Activated naive CD8-positive, alpha-beta T cell treated with anti-CD3 and anti-CD28 coated beads, Interleukin-2, amount 10 ng/mL, durations not matched to agents 7 days and 5 days (primary cell): ENCODE results near the gene COL4A4. TPM values are rescaled to one million over a fixed set of nuclear protein-coding genes. Genes with fewer than 3 reads are reported as not detected.

Experiments
- ATAC-seq: fragments of 150-1000 bp; cut with Tn5 transposase; one replicate; pipeline ENCODE4 v1.10.0; 2021; ENCODE audit warnings: low read depth, moderate library complexity
- POLR2A ChIA-PET: fragments of 350-600 bp; sonication (Branson Sonifier 250); formaldehyde crosslinking; loops from one replicate; lab custom pipeline; 2021; ENCODE audit warnings: antibody characterized with exemption; lab: Charles Lee
- DNase-seq: peaks from one replicate; pipeline ENCODE4 v3.0.0; 2021
- H3K27ac Mint-ChIP-seq: one replicate; pipeline ENCODE4 v1.8.0; 2022; ENCODE audit warnings: mild to moderate bottlenecking, mixed read lengths
- H3K27me3 Mint-ChIP-seq: one replicate; pipeline ENCODE4 v1.8.0; 2022; ENCODE audit warnings: mild to moderate bottlenecking, moderate library complexity, mixed read lengths
- H3K36me3 Mint-ChIP-seq: one replicate; pipeline ENCODE4 v1.8.0; 2021; ENCODE audit warnings: mild to moderate bottlenecking, mixed read lengths
- H3K4me1 Mint-ChIP-seq: one replicate; pipeline ENCODE4 v1.8.0; 2021; ENCODE audit warnings: mixed read lengths
- H3K4me3 Mint-ChIP-seq: one replicate; pipeline ENCODE4 v1.8.0; 2022; ENCODE audit warnings: mild to moderate bottlenecking, moderate library complexity, mixed read lengths
- H3K9me3 Mint-ChIP-seq: one replicate; pipeline ENCODE4 v1.8.0; 2021; ENCODE audit warnings: mixed read lengths
- total RNA-seq, 2 experiments: library from RNA; stranded (reverse); gene quantifications; one replicate each; pipeline ENCODE4 v1.2.3, GENCODE V29; 2021

COL4A4 gene
- total RNA-seq, 2 experiments from 2014 or later = not detected

DNA sequence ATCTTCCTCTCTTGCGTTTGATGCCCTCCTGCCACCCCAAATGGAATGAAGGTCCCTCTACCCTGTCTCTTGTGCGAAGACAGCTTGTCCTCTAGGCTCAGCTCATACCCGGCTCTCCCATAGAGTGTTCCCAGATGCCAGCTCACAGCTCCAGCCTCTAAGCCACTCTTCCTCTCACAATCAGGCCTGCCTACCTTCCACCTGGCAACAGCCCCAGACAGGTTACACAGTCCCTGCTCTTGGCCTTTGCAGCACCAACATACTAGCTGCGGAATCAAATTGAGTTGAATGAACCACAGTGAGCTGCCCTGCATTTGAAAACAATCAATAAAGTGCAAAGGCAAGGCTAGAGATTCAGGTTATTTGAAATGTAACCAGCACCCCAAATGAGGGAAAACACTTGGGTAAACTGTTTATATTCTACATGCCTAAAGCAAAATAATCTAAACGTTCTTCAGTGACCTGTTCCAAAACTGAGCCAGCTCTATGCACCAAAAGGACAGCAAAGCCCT is 105.1 kb downstream of the COL4A4 start:
- H3K36me3 Mint-ChIP-seq = no peaks in the 10 kb centered on the region
- DNase-seq (no peak), ATAC-seq (no peak)
- POLR2A ChIA-PET = no interaction called here
- no peaks in the 10 kb centered on the region for H3K27me3 Mint-ChIP-seq
- no peak overlapping the region for H3K27ac Mint-ChIP-seq
- H3K4me3 Mint-ChIP-seq = no peak overlapping the region
- H3K9me3 Mint-ChIP-seq = no peaks in the 10 kb centered on the region
- no peaks in the 10 kb centered on the region for H3K4me1 Mint-ChIP-seq

DNA sequence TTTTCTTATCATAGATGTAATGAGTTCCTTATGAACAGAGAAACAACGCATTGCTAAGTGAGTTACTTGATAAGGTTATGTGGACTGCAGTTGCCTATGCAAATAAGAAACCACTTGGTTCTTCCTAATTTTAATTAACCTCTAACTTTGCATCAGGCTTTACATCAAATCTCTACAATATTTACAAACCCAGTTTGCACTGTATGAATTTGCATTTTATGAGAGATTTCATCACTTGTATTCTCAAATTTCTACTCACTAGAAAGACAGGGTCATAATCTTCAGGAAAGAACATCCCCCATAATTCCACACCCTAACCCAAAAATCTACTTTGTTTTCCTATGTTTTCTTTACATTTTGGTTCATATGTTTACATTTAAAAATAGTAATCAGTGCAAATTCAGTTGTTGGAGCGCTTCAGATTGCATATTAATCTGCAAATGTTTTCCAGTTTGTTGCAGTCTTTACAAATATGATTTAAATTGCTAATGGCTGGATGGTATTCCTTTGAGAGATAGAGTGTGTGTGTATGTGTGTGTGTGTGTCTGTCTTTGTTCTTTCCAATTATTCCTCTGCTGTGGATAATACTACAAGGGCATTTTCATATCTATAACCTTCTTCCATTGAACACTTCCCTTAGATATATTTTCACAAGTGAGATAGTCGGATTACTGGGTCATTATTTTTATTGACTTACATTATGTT is 106.1 kb downstream of the COL4A4 start:
- Mint-ChIP-seq H3K4me1 (no peaks in the 10 kb centered on the region), H3K36me3 (no peaks in the 10 kb centered on the region), H3K27me3 (peaks cover 3% of the 10 kb centered on the region), H3K4me3 (no peak overlapping the region), H3K27ac (no peak overlapping the region), H3K9me3 (no peaks in the 10 kb centered on the region)
- POLR2A ChIA-PET = no interaction called here
- no peak for ATAC-seq
- no peak for DNase-seq

DNA sequence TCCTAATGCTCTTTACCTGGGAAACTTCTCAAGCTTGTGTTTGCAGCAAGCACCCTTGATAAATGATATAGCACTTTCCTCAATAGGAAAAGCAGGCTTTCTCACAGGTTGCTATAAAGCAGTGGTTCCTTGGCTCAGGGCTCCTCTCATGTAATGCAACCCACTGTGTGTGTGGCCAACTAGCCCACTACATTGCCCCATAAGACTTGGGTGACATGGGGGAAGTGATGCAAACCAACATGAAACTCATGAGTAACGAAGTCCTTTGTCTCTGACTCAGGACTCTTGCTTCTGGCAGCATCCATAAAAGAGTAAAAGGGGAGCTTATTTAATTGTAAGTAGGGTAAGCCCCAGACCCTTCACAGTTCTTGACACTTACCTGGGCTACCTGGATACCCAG is 106.9 kb downstream of the COL4A4 start:
- POLR2A ChIA-PET = no interaction called here
- ATAC-seq (no peak), DNase-seq (no peak)
- peaks cover 4% of the 10 kb centered on the region for H3K27me3 Mint-ChIP-seq
- no peak overlapping the region for H3K4me3 Mint-ChIP-seq
- no peaks in the 10 kb centered on the region for H3K4me1 Mint-ChIP-seq
- no peaks in the 10 kb centered on the region for H3K36me3 Mint-ChIP-seq
- no peaks in the 10 kb centered on the region for H3K9me3 Mint-ChIP-seq
- H3K27ac Mint-ChIP-seq = no peak overlapping the region

DNA sequence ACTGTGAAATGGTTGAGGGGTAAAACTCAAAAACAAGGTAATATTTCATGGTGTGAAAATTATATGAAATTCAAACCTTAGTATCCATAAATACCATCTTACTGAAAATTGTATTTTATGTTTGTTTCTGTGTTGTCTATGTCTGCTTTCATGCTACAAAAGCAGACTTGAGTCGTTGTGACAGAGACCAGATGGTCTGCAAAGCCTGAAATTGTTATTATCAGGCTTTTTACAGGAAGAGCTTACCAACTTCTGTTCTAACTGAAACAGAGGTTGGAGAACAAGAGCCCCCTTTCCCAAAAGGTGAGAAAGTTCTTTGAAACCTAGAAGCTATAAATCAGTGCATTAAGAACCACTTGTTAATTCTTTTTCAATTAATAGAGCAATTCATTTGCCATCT is 110.0 kb downstream of the COL4A4 start:
- H3K27ac Mint-ChIP-seq = no peak overlapping the region
- H3K4me3 Mint-ChIP-seq = no peak overlapping the region
- peaks cover 6% of the 10 kb centered on the region for H3K27me3 Mint-ChIP-seq
- H3K36me3 Mint-ChIP-seq = no peaks in the 10 kb centered on the region
- H3K4me1 Mint-ChIP-seq = no peaks in the 10 kb centered on the region
- POLR2A ChIA-PET = no interaction called here
- DNase-seq (no peak), ATAC-seq (no peak)
- H3K9me3 Mint-ChIP-seq = no peaks in the 10 kb centered on the region

DNA sequence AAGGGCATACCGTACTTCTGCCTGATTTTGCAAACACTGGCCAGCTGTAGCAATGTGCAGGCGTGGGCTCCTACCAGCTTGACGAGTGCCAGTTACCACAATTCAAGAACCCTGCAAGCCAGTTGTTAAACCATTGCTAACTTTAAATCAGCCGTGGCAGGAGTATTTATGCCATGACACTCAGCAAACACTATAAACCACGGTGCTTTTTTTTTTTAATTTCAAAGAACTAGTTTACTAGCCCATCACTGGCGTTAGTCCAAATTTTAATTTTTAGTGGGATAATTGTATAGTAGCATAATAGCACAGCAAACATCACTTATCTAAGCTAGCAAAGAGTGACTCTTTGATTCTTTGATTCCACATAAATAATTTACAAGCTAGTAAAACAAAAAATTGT is 111.1 kb downstream of the COL4A4 start:
- DNase-seq (no peak), ATAC-seq (no peak)
- H3K27ac Mint-ChIP-seq = no peak overlapping the region
- H3K36me3 Mint-ChIP-seq = no peaks in the 10 kb centered on the region
- no peak overlapping the region for H3K4me3 Mint-ChIP-seq
- no peaks in the 10 kb centered on the region for H3K4me1 Mint-ChIP-seq
- POLR2A ChIA-PET = no interaction called here
- no peaks in the 10 kb centered on the region for H3K9me3 Mint-ChIP-seq
- peaks cover 6% of the 10 kb centered on the region for H3K27me3 Mint-ChIP-seq

DNA sequence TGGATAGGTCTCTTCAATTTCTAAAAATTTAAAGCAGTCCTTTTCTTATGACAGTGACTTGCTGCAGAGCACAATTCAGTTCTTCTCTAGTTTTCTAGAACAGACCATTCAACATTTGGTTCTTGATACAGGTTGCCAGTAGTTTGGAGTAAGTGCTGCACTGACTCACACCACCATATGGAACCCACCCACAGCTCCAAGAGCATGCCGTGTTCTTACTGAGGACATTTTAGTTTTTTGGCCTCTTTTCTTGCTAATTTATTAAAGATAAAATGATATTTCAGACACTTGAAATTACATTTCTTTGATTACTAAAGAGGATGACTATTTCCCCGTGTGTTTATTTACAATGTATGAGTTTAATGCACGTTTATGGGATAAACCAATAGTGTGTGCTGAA is 120.0 kb downstream of the COL4A4 start:
- DNase-seq = no peak
- H3K4me3 Mint-ChIP-seq = no peak overlapping the region
- no peaks in the 10 kb centered on the region for H3K9me3 Mint-ChIP-seq
- peaks cover 2% of the 10 kb centered on the region for H3K4me1 Mint-ChIP-seq
- ATAC-seq = no peak
- H3K27me3 Mint-ChIP-seq = peaks cover 5% of the 10 kb centered on the region
- no peak overlapping the region for H3K27ac Mint-ChIP-seq
- H3K36me3 Mint-ChIP-seq = no peaks in the 10 kb centered on the region
- POLR2A ChIA-PET = no interaction called here

DNA sequence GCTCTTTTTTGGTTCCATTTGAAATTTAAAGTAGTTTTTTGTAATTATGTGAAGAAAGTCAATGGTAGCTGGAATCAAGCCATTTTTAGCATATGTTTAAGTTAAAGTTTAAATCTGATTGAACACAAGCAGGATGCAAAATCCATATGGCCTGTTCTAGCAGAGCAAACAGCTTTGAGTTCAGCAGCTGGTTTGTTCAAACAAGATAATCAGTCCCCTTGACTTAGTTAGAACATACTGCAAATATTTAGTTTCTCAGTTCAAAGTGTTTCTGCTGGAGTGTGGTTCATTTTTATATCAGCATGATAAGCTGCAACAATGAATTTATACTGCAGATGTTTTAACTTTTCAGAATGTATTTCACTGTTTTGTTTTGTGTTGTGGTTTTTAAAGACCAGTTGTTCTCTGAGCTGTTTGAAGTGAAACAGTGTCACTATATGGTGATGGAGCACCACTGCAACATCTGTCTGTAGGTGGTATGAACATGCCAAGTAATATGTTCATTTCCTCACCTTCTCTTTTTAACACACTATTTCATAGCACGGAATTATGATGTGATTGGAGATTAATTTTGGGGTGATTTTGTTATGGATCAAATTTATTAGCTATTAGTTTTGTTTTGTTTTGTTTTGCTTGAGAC is 125.3 kb downstream of the COL4A4 start:
- no peak for ATAC-seq

DNA sequence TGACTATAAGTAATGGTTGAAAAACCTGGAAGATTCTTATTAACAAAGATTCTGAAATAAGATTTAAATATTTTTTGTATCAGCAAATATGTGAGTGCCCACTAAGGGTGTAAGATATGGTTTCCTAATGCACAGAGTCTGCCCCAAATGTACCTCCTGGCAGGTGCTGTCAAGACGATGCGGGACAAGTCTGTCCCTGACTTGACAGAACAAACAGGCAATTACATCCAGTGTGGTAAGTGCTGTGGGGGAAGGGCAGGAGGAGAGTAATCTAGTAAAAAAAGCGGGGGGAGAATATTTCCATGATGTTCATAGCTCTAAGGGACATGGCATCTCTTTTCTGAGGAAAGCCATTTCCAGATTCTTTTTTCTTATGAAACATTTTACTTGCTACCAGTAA is 127.5 kb downstream of the COL4A4 start:
- Mint-ChIP-seq H3K4me3 (no peak overlapping the region), H3K27ac (no peak overlapping the region), H3K36me3 (no peaks in the 10 kb centered on the region), H3K27me3 (peaks cover 26% of the 10 kb centered on the region), H3K9me3 (no peaks in the 10 kb centered on the region), H3K4me1 (no peaks in the 10 kb centered on the region)
- DNase-seq = no peak
- POLR2A ChIA-PET = no interaction called here
- ATAC-seq = no peak

More for the DNA sequence above, 125.3 kb downstream of the COL4A4 start:
- DNase-seq = no peak
- Mint-ChIP-seq H3K4me1 (no peaks in the 10 kb centered on the region), H3K9me3 (no peaks in the 10 kb centered on the region), H3K27ac (no peak overlapping the region), H3K27me3 (peaks cover 19% of the 10 kb centered on the region), H3K36me3 (no peaks in the 10 kb centered on the region), H3K4me3 (no peak overlapping the region)
- POLR2A ChIA-PET = interaction anchor here (0.6 kb wide), 1 partner anchor 24 kb away, joined by 5 read pairs; no protein-coding TSS in a partner anchor

DNA sequence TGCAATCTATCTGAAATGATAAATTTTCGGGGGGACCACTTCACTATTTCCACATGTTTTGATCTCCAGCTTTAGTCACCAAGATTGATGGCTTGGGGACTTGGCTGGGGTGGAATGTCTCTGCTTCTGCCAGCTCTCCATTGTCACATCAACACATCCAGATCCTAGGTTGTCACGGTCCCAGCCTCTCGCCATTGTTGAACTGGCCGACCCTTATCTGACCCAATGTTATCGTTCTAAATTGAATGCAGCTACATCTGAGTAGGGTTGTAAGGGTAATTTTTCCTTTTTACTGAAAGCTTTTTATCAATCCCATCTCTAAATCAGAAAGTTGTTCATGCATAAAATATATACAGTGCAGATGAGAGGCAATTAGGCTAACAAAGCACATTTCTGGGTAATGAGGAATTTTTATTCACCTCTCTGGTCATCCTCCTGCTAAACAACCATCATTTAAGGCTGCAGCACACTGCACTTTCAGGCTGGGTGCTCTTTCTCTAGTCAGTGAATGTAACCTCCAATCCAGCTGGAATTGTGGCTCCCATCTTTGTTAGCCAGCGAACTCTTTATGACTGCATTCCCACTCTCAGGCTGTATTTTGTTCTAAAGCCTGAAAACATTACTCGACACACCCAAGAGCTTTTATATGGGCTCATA is 128.2 kb downstream of the COL4A4 start:
- Mint-ChIP-seq H3K9me3 (no peaks in the 10 kb centered on the region), H3K36me3 (no peaks in the 10 kb centered on the region)
- POLR2A ChIA-PET = no interaction called here

DNA sequence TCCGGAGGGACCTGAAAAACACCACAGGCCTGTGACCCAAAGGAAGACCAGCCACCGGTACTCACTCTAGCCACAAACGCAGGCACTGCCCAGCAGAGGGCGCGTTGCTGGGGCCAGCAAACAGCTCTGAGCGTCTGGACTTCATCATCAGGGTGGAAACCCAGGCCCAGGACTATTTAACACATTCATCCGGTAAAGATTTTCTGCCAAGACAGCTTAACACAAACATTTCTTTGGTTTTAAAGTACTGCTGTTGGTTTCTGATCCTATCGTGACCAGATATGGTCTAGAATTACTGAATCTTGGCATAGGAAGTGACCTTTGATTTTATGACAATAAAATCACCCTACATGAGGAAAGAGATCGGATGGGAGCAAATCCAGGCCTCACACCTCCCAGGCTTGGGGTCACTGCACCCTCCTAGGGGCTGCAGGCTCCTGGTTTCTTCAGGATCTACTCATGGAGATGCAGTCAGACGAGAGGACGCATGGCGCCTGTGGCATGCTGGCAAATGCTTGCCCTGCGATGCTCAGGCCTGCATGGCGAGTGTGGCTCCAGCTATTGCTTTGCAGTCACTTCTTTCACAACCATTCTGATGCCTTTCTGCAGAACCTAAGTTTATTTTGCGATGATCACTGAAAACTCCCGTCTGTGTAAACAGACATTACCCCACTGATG is 130.4 kb downstream of the COL4A4 start:
- POLR2A ChIA-PET = no interaction called here
- H3K27ac Mint-ChIP-seq = no peak overlapping the region
- peak; percentile 34 for DNase-seq
- H3K4me3 Mint-ChIP-seq = no peak overlapping the region
- no peaks in the 10 kb centered on the region for H3K9me3 Mint-ChIP-seq
- no peak for ATAC-seq
- H3K36me3 Mint-ChIP-seq = no peaks in the 10 kb centered on the region
- peaks cover 24% of the 10 kb centered on the region for H3K27me3 Mint-ChIP-seq
- H3K4me1 Mint-ChIP-seq = no peaks in the 10 kb centered on the region

More for the DNA sequence above, 128.2 kb downstream of the COL4A4 start:
- no peak for ATAC-seq
- no peak overlapping the region for H3K27ac Mint-ChIP-seq
- H3K4me3 Mint-ChIP-seq = no peak overlapping the region
- no peaks in the 10 kb centered on the region for H3K4me1 Mint-ChIP-seq
- H3K27me3 Mint-ChIP-seq = peaks cover 26% of the 10 kb centered on the region
- no peak for DNase-seq

DNA sequence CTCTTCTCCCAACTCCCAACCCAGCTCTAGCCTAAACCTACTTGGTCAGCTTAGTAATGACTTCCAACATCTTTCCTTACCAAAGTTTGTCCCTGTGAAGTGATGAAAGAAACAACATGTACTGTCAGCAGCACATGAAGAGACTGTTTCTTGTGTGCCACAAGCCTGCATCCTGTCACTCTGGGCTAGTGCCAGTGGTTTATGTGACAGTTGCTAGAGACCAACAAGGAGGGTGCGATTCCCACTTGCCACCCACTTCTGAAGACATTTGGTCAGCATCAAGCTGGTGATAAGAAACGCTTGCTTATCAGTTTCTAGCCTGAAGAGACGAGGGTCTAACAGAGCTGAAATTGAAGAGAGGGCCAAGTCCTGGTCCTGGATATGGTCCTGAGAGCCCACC is 132.6 kb downstream of the COL4A4 start:
- ATAC-seq (no peak), DNase-seq (no peak)
- POLR2A ChIA-PET = no interaction called here
- Mint-ChIP-seq H3K27ac (no peak overlapping the region), H3K4me1 (no peaks in the 10 kb centered on the region), H3K27me3 (peaks cover 14% of the 10 kb centered on the region), H3K9me3 (no peaks in the 10 kb centered on the region), H3K36me3 (no peaks in the 10 kb centered on the region), H3K4me3 (no peak overlapping the region)

DNA sequence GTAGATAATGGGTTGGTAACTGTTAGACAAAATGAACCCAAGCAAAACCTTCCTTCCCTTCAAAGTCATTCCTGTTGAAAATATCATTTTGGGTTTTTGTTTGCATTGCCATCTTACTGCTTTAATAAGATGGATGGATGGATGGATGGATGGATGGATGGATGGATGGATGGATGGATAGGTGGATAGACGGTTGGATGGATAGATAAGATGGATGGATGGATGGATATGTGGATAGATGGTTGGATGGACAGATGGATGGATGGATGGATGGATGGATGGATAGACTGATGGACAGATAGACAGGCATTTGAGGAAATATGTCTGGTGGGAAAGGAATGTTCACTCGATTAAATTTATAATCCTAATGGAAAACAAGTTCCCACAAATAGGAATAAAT is 133.2 kb downstream of the COL4A4 start:
- ATAC-seq (no peak), DNase-seq (no peak)
- H3K4me1 Mint-ChIP-seq = no peaks in the 10 kb centered on the region
- H3K4me3 Mint-ChIP-seq = no peak overlapping the region
- peaks cover 13% of the 10 kb centered on the region for H3K27me3 Mint-ChIP-seq
- H3K27ac Mint-ChIP-seq = no peak overlapping the region
- no peaks in the 10 kb centered on the region for H3K9me3 Mint-ChIP-seq
- POLR2A ChIA-PET = no interaction called here
- no peaks in the 10 kb centered on the region for H3K36me3 Mint-ChIP-seq

DNA sequence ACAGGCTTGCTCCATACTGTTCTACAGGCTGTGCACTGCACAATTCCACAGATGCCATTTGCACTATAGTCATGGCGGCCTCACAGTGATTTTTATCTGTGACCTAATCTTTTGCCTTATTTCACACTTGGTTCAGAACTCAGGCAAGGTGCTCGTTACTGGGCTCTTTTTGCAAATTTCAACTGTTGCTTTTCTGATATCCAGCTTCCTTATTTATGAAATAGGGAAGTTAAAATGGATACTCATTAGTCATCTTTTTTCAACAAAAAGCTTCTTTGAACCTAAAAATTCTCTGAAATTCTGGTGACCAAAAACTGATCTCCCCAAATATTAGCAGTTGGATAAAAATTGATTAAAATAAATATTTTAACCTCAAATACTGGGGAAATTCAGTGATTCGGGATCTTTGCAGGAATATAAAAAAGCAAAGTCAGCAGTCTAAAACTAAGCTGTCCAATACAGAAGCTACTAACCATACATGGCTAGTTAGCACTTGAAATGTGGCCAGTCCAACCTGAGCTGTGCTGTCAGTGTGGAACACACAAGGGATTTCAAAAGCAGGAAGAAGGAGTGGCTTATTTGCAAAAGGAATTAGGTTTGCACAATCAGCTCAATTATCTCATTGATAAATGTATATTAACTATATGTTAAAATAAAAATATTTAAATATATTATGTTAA is 134.4 kb downstream of the COL4A4 start:
- Mint-ChIP-seq H3K36me3 (no peaks in the 10 kb centered on the region), H3K27ac (no peak overlapping the region), H3K9me3 (no peaks in the 10 kb centered on the region), H3K4me3 (no peak overlapping the region), H3K27me3 (peaks cover 8% of the 10 kb centered on the region), H3K4me1 (no peaks in the 10 kb centered on the region)
- POLR2A ChIA-PET = no interaction called here
- DNase-seq = no peak
- ATAC-seq = no peak
